HCT116 (cell line): ENCODE data around the gene CERKL. TPM values are rescaled to one million over a fixed set of nuclear protein-coding genes. Genes with fewer than 3 reads are reported as not detected.

Experiments used
- ATAC-seq: fragments of 200-7000 bp; cut with Tn5 transposase; 2 replicates; pipeline ENCODE4 v1.9.1; 2020; ENCODE audit warnings: mild to moderate bottlenecking, moderate library complexity
- BruUV-seq: library from RNA; stranded (reverse); fragments of 400-500 nt; replicated peaks from 2 replicates; lab custom pipeline; 2021; lab: Mats Ljungman, UMichigan
- CTCF ChIA-PET: fragments of 300-600 bp; sonication (Branson Sonifier 250); formaldehyde crosslinking; loops from one replicate; lab custom pipeline; 2021; ENCODE audit warnings: antibody characterized with exemption; lab: Charles Lee
- POLR2A ChIA-PET: fragments of 300-600, 350-600 bp; sonication (Branson Sonifier 250); formaldehyde crosslinking; loops from one replicate; lab custom pipeline; 2021; ENCODE audit warnings: antibody characterized with exemption; lab: Charles Lee
- RAD21 ChIA-PET, 2 experiments: fragments of 300-600 bp; sonication (Branson Sonifier 250); formaldehyde crosslinking; loops; one replicate each; lab custom pipeline; 2023; ENCODE audit warnings: low total read pairs in 2 of 2; ENCODE audit not compliant: uncharacterized antibody in 2 of 2, unreplicated experiment in 2 of 2, low non-redundant PET in 1 of 2; lab: Charles Lee
- DNase-seq: peaks from one replicate; pipeline ENCODE4 v3.0.0-alpha.2; 2010; ENCODE audit warnings: low read depth, low spot score
- H2AFZ ChIP-seq: fragments of 200-600 bp; shearing (Covaris generic), sonication (generic); 2 replicates; pipeline ENCODE4 v1.6.1; 2017; ENCODE audit warnings: low read depth, mixed run types, mixed read lengths, antibody characterized with exemption, low read length; ENCODE audit not compliant: poor library complexity, severe bottlenecking
- H3K27ac ChIP-seq: 2 replicates; pipeline ENCODE4 v1.5.1; 2012; ENCODE audit warnings: low read depth, low read length
- H3K27me3 ChIP-seq: fragments of 200-600 bp; sonication (generic); 2 replicates; pipeline ENCODE4 v1.6.1; 2016; ENCODE audit warnings: mixed run types, low read length, mixed read lengths; ENCODE audit not compliant: insufficient read depth
- H3K36me3 ChIP-seq, 2 experiments: fragments of 200-500 bp in 1 of 2; fragments of 200-600 bp in 1 of 2; sonication (Bioruptor generic) in 1 of 2; sonication (generic) in 1 of 2; 2 replicates each; pipeline versions ENCODE4 v1.5.1 to v1.6.1; 2014 to 2016; ENCODE audit warnings: low read length in 2 of 2, inconsistent platforms in 1 of 2, mixed read lengths in 1 of 2, mixed run types in 1 of 2; ENCODE audit not compliant: insufficient read depth in 2 of 2, control insufficient read depth in 1 of 2
- H3K4me1 ChIP-seq, 2 experiments: fragments of 200-600 bp in 1 of 2; sonication (generic) in 1 of 2; 2 replicates each; pipeline versions ENCODE4 v1.5.1 to v1.6.1; 2012 to 2017; ENCODE audit warnings: low read length in 2 of 2, inconsistent platforms in 1 of 2, mild to moderate bottlenecking in 1 of 2, mixed read lengths in 1 of 2, mixed run types in 1 of 2, moderate library complexity in 1 of 2; ENCODE audit not compliant: insufficient read depth in 2 of 2, control insufficient read depth in 1 of 2
- H3K4me2 ChIP-seq: fragments of 200-600 bp; sonication (generic); 2 replicates; pipeline ENCODE4 v1.6.1; 2017; ENCODE audit warnings: mixed run types, low read length, mixed read lengths
- H3K4me3 ChIP-seq, 2 experiments: fragments of 200-600 bp in 1 of 2; sonication (generic) in 1 of 2; replicated peaks in 1 of 2; 2 replicates each; pipeline ENCODE4 v1.5.1; 2011 to 2016; ENCODE audit warnings: low read length in 2 of 2, control low read depth in 1 of 2, low read depth in 1 of 2, mild to moderate bottlenecking in 1 of 2, mixed read lengths in 1 of 2, mixed run types in 1 of 2
- H3K79me2 ChIP-seq: fragments of 200-600 bp; sonication (generic); 2 replicates; pipeline ENCODE4 v1.6.1; 2017; ENCODE audit warnings: mild to moderate bottlenecking, mixed run types, low read length, moderate library complexity, mixed read lengths; ENCODE audit not compliant: insufficient read depth
- H3K9ac ChIP-seq: fragments of 200-600 bp; sonication (generic); 2 replicates; pipeline ENCODE4 v1.6.1; 2016; ENCODE audit warnings: low read length, mixed read lengths
- H3K9me2 ChIP-seq: fragments of 200-600 bp; sonication (generic), shearing (Covaris generic); 2 replicates; pipeline ENCODE4 v1.6.1; 2017; ENCODE audit warnings: mixed run types, mild to moderate bottlenecking, moderate library complexity; ENCODE audit not compliant: insufficient read depth
- H3K9me3 ChIP-seq, 2 experiments: fragments of 200-500 bp in 1 of 2; fragments of 200-600 bp in 1 of 2; sonication (Bioruptor generic) in 1 of 2; sonication (generic) in 1 of 2; 2 replicates each; pipeline ENCODE4 v1.6.1; 2014 to 2017; ENCODE audit warnings: low read length in 2 of 2, mixed read lengths in 2 of 2, inconsistent platforms in 1 of 2, low read depth in 1 of 2, mild to moderate bottlenecking in 1 of 2, mixed run types in 1 of 2, moderate library complexity in 1 of 2; ENCODE audit not compliant: control insufficient read depth in 1 of 2, insufficient read depth in 1 of 2
- H4K20me1 ChIP-seq: fragments of 200-600 bp; sonication (generic), shearing (Covaris generic); 2 replicates; pipeline ENCODE4 v1.6.1; 2017; ENCODE audit warnings: mixed run types, mild to moderate bottlenecking, moderate library complexity; ENCODE audit not compliant: insufficient read depth
- CEBPB ChIP-seq: IDR thresholded peaks from 2 replicates; pipeline ENCODE4 v1.6.1; 2012; ENCODE audit warnings: low read depth
- CTCF ChIP-seq, 3 experiments: fragments of 200-600 bp in 1 of 3; sonication (generic) in 1 of 3; IDR thresholded peaks in 2 of 3; conservative IDR thresholded peaks in 1 of 3; 2 replicates each; pipeline ENCODE4 v1.5.1; 2012 to 2017; ENCODE audit warnings: low read depth in 2 of 3, low read length in 2 of 3, antibody characterized with exemption in 1 of 3, borderline replicate concordance in 1 of 3, control low read depth in 1 of 3, mild to moderate bottlenecking in 1 of 3, mixed read lengths in 1 of 3, mixed run types in 1 of 3, moderate library complexity in 1 of 3; ENCODE audit not compliant: insufficient read depth in 1 of 3
- EZH2 ChIP-seq: fragments of 200-600 bp; sonication (generic); IDR thresholded peaks from 2 replicates; pipeline ENCODE4 v1.6.1; 2017; ENCODE audit warnings: antibody characterized with exemption, mixed run types
- RAD21 ChIP-seq: IDR thresholded peaks from 2 replicates; pipeline ENCODE4 v1.6.1; 2012; ENCODE audit warnings: low read depth, mild to moderate bottlenecking
- TCF7L2 ChIP-seq: IDR thresholded peaks from 2 replicates; pipeline ENCODE4 v1.7.0; 2011; ENCODE audit warnings: borderline replicate concordance, inconsistent platforms; ENCODE audit not compliant: insufficient read depth, insufficient read length; ENCODE audit errors: extremely low read depth
- ZBTB33 ChIP-seq: IDR thresholded peaks from 2 replicates; pipeline ENCODE4 v1.6.1; 2011; ENCODE audit warnings: mild to moderate bottlenecking, low read length, moderate library complexity; ENCODE audit not compliant: insufficient replicate concordance; ENCODE audit errors: extremely low read depth
- ZFX ChIP-seq: fragments of 450-650 bp; IDR thresholded peaks from 2 replicates; pipeline ENCODE4 v1.6.1; 2017
- intact Hi-C: fragments of 100-400 bp; cut with micrococcal nuclease; formaldehyde crosslinking; loops from 2 replicates; pipeline ENCODE4 v1.10.0; 2022
- total RNA-seq: library from RNA; stranded (reverse); gene quantifications from one replicate; pipeline ENCODE4 v1.2.1, GENCODE V29; 2021; ENCODE audit not compliant: unreplicated experiment

The CERKL gene
- total RNA-seq, 1 experiment from 2014 or later, result 0.66 TPM

- no peak overlapping the region for H2AFZ ChIP-seq
- POLR2A ChIA-PET, result no interaction called here
- no TSS peak for BruUV-seq
- H3K36me3 ChIP-seq, result no peaks in the 10 kb centered on the region
- no peaks in the 10 kb centered on the region; a peak in 1 of 4 replicates for H3K4me1 ChIP-seq
- H3K9me2 ChIP-seq, result no peaks in the 10 kb centered on the region
- H3K79me2 ChIP-seq, result no peaks in the 10 kb centered on the region
- no peak overlapping the region for H3K4me2 ChIP-seq
- no peaks in the 10 kb centered on the region for H3K9me3 ChIP-seq
- H3K9ac ChIP-seq, result no peak overlapping the region
- ATAC-seq (no peak), DNase-seq (no peak)
- RAD21 ChIA-PET, result no interaction called here
- intact Hi-C loops, result no loop called here
- H4K20me1 ChIP-seq, result no peaks in the 10 kb centered on the region
- no peaks in the 10 kb centered on the region for H3K27me3 ChIP-seq
- TF ChIP-seq CEBPB (no peak), ZBTB33 (no peak), CTCF (IDR thresholded peaks at IDR 0.05 in 2 of 3, conservative IDR thresholded peaks at IDR 0.05 in 1 of 3; ENCODE audit: borderline replicate concordance in 1 of 3, insufficient read depth in 1 of 3, low read depth in 2 of 3, low read length in 2 of 3) (no peak), ZFX (no peak), RAD21 (no peak), TCF7L2 (no peak), EZH2 (no peak)
- TF ChIP-seq, all 23 proteins: peak for 0
- no peak overlapping the region for H3K4me3 ChIP-seq
- H3K27ac ChIP-seq, result no peak overlapping the region
- CTCF ChIA-PET, result no interaction called here
These were observed 37.4 kb downstream of the CERKL start for GRCh38 chr2:181619516-181619915.
